Middle frontal gyrus (tissue), 1 donor: ENCODE data around the gene TLCD1.
A peak's percentile ranks its signal among the peaks of the same experiment; 100 is the strongest.
"Not testable (repeated sequence)": the region's sequence is repeated elsewhere in the genome, so short reads cannot be mapped to it uniquely, and the experiment has no call there.

Source experiments
- DNase-seq: peaks from one replicate; pipeline ENCODE4 v3.0.0-alpha.2; 2015; ENCODE audit warnings: low spot score; ENCODE audit errors: extremely low spot score

Gene TLCD1

GRCh38 chr17:28747051-28747691 is 21.1 kb upstream of the TLCD1 start:
- peak; percentile 42 for DNase-seq

- no peak for DNase-seq
These were observed 20.6 kb upstream of the TLCD1 start for GRCh38 chr17:28746611-28747050.

GRCh38 chr17:28745786-28746411 is 19.9 kb upstream of the TLCD1 start:
- DNase-seq: no peak

- peak; percentile 75 for DNase-seq
These were observed 19.1 kb upstream of the TLCD1 start for GRCh38 chr17:28744972-28745785.

- no peak for DNase-seq
These were observed 18.3 kb upstream of the TLCD1 start for GRCh38 chr17:28744104-28744971.

- peak; percentile 63 for DNase-seq
These were observed 17.4 kb upstream of the TLCD1 start, which contains the start of gene TRAF4 for GRCh38 chr17:28743243-28744103. Gene TRAF4, plus strand, starts transcription at chr17:28744011. Its CDS starts 102 bp downstream, at chr17:28744113.

GRCh38 chr17:28741358-28742349 is 15.6 kb upstream of the TLCD1 start:
- DNase-seq: no peak

GRCh38 chr17:28740406-28741357 is 14.6 kb upstream of the TLCD1 start:
- no peak for DNase-seq

GRCh38 chr17:28738680-28739384 is 12.8 kb upstream of the TLCD1 start:
- no peak for DNase-seq

GRCh38 chr17:28737770-28738679 is 12.0 kb upstream of the TLCD1 start:
- DNase-seq: no peak

- DNase-seq: no peak
These were observed 11.3 kb upstream of the TLCD1 start for GRCh38 chr17:28737316-28737715.

- DNase-seq: not testable (repeated sequence)
These were observed 10.1 kb upstream of the TLCD1 start for GRCh38 chr17:28735913-28736769.

GRCh38 chr17:28735242-28735722 is 9.2 kb upstream of the TLCD1 start:
- no peak for DNase-seq

GRCh38 chr17:28734712-28735241 is 8.7 kb upstream of the TLCD1 start:
- no peak for DNase-seq

- DNase-seq: no peak
These were observed 7.3 kb upstream of the TLCD1 start for GRCh38 chr17:28733346-28733745.
